H9 (cell line): ENCODE measurements around the gene NOS1AP. TPM values are rescaled to one million over a fixed set of nuclear protein-coding genes. Genes with fewer than 3 reads are reported as not detected.

ENCODE experiments used
- DNase-seq: peaks from one replicate; pipeline ENCODE4 v3.0.0-alpha.2; 2017
- H2AFZ ChIP-seq: one replicate; pipeline ENCODE4 v1.6.1; 2013; ENCODE audit warnings: mild to moderate bottlenecking, low read length, control low read depth, moderate library complexity
- H2AK5ac ChIP-seq: 2 replicates; pipeline ENCODE4 v1.6.1; 2013; ENCODE audit warnings: low read length, control low read depth, mixed read lengths; ENCODE audit not compliant: insufficient read length
- H2BK120ac ChIP-seq: one replicate; pipeline ENCODE4 v1.6.1; 2013; ENCODE audit warnings: low read depth, mild to moderate bottlenecking, low read length, control low read depth, inconsistent platforms; ENCODE audit not compliant: poor library complexity, severe bottlenecking
- H2BK12ac ChIP-seq: 2 replicates; pipeline ENCODE4 v1.6.1; 2013; ENCODE audit warnings: low read length, control low read depth, mixed read lengths, low read depth; ENCODE audit not compliant: insufficient read length
- H2BK15ac ChIP-seq: 2 replicates; pipeline ENCODE4 v1.6.1; 2013; ENCODE audit warnings: low read depth, low read length, control low read depth
- H2BK20ac ChIP-seq: one replicate; pipeline ENCODE4 v1.6.1; 2013; ENCODE audit warnings: low read depth, mild to moderate bottlenecking, low read length, control low read depth, inconsistent platforms; ENCODE audit not compliant: poor library complexity, severe bottlenecking
- H2BK5ac ChIP-seq: 2 replicates; pipeline ENCODE4 v1.6.1; 2013; ENCODE audit warnings: low read length, control low read depth, mixed read lengths; ENCODE audit not compliant: insufficient read length
- H3K14ac ChIP-seq: 2 replicates; pipeline ENCODE4 v1.6.1; 2013; ENCODE audit warnings: low read length, control low read depth; ENCODE audit not compliant: insufficient read depth
- H3K18ac ChIP-seq: 2 replicates; pipeline ENCODE4 v1.6.1; 2013; ENCODE audit warnings: low read depth, mild to moderate bottlenecking, mixed read lengths, low read length, control low read depth; ENCODE audit not compliant: insufficient read length
- H3K23ac ChIP-seq: 2 replicates; pipeline ENCODE4 v1.6.1; 2013; ENCODE audit warnings: low read length, control low read depth, mixed read lengths, low read depth; ENCODE audit not compliant: insufficient read length
- H3K23me2 ChIP-seq: 2 replicates; pipeline ENCODE4 v1.6.1; 2013; ENCODE audit warnings: low read depth, mild to moderate bottlenecking, mixed read lengths, low read length, control low read depth; ENCODE audit not compliant: insufficient read length, poor library complexity, severe bottlenecking
- H3K27ac ChIP-seq: 2 replicates; pipeline ENCODE4 v1.5.1; 2013; ENCODE audit warnings: low read length, control low read depth, mixed read lengths, low read depth; ENCODE audit not compliant: insufficient read length
- H3K27me3 ChIP-seq: 2 replicates; pipeline ENCODE4 v1.6.1; 2013; ENCODE audit warnings: low read length, control low read depth, inconsistent platforms; ENCODE audit not compliant: insufficient read depth
- H3K4ac ChIP-seq: 2 replicates; pipeline ENCODE4 v1.6.1; 2013; ENCODE audit warnings: low read depth, mild to moderate bottlenecking, control low read depth, inconsistent platforms, low read length, moderate library complexity
- H3K4me1 ChIP-seq: 2 replicates; pipeline ENCODE4 v1.6.1; 2013; ENCODE audit warnings: low read length, control low read depth, inconsistent platforms; ENCODE audit not compliant: insufficient read depth
- H3K4me2 ChIP-seq: 2 replicates; pipeline ENCODE4 v1.6.1; 2013; ENCODE audit warnings: low read length, control low read depth, mixed read lengths; ENCODE audit not compliant: insufficient read length, insufficient read depth
- H3K56ac ChIP-seq: 2 replicates; pipeline ENCODE4 v1.6.1; 2013; ENCODE audit warnings: low read depth, mild to moderate bottlenecking, mixed read lengths, low read length, control low read depth; ENCODE audit not compliant: insufficient read length
- H3K79me1 ChIP-seq: 2 replicates; pipeline ENCODE4 v1.6.1; 2013; ENCODE audit warnings: low read depth, mild to moderate bottlenecking, moderate library complexity, low read length, control low read depth, inconsistent platforms; ENCODE audit not compliant: insufficient read depth, poor library complexity, severe bottlenecking
- H3K79me2 ChIP-seq: 2 replicates; pipeline ENCODE4 v1.6.1; 2013; ENCODE audit warnings: low read length, control low read depth, inconsistent platforms; ENCODE audit not compliant: insufficient read depth
- H3K9ac ChIP-seq: 2 replicates; pipeline ENCODE4 v1.6.1; 2013; ENCODE audit warnings: low read length, control low read depth, mixed read lengths; ENCODE audit not compliant: insufficient read length; ENCODE audit errors: extremely low read depth
- H3K9me3 ChIP-seq: one replicate; pipeline ENCODE4 v1.6.1; 2013; ENCODE audit warnings: low read depth, low read length, inconsistent platforms; ENCODE audit not compliant: control insufficient read depth
- H3T11ph ChIP-seq: one replicate; pipeline ENCODE4 v1.6.1; 2013; ENCODE audit warnings: mild to moderate bottlenecking, low read length, control low read depth, inconsistent platforms
- H4K20me1 ChIP-seq: one replicate; pipeline ENCODE4 v1.6.1; 2013; ENCODE audit not compliant: control insufficient read depth, insufficient read length, insufficient read depth
- H4K5ac ChIP-seq: 2 replicates; pipeline ENCODE4 v1.6.1; 2013; ENCODE audit warnings: low read depth, mild to moderate bottlenecking, mixed read lengths, low read length, control low read depth; ENCODE audit not compliant: insufficient read length
- H4K8ac ChIP-seq: replicated peaks from 2 replicates; pipeline ENCODE4 v1.6.1; 2013; ENCODE audit warnings: low read length, control low read depth, mixed read lengths, low read depth; ENCODE audit not compliant: insufficient read length
- H4K91ac ChIP-seq: 2 replicates; pipeline ENCODE4 v1.6.1; 2013; ENCODE audit warnings: low read depth, mild to moderate bottlenecking, moderate library complexity, mixed read lengths, low read length, control low read depth; ENCODE audit not compliant: insufficient read length
- H3K27ac Mint-ChIP-seq, 3 experiments: 2 replicates in 2 of 3; 3 replicates in 1 of 3; pipeline ENCODE4 v1.8.0; 2020 to 2021; ENCODE audit warnings: mixed read lengths in 3 of 3, mild to moderate bottlenecking in 1 of 3, moderate library complexity in 1 of 3
- H3K27me3 Mint-ChIP-seq: 2 replicates; pipeline ENCODE4 v1.8.0; 2021; ENCODE audit warnings: low read depth, mild to moderate bottlenecking, moderate library complexity, mixed read lengths
- H3K36me3 Mint-ChIP-seq, 3 experiments: 2 replicates in 2 of 3; 3 replicates in 1 of 3; pipeline ENCODE4 v1.8.0; 2020 to 2021; ENCODE audit warnings: low read depth in 3 of 3, mixed read lengths in 3 of 3; ENCODE audit not compliant: insufficient read depth in 1 of 3
- H3K4me1 Mint-ChIP-seq, 2 experiments: 2 replicates each; pipeline ENCODE4 v1.8.0; 2020; ENCODE audit warnings: mixed read lengths in 2 of 2
- H3K4me3 Mint-ChIP-seq, 2 experiments: 2 replicates in 1 of 2; 3 replicates in 1 of 2; pipeline ENCODE4 v1.8.0; 2020 to 2021; ENCODE audit warnings: mild to moderate bottlenecking in 2 of 2, mixed read lengths in 2 of 2, moderate library complexity in 1 of 2
- H3K9me3 Mint-ChIP-seq, 2 experiments: 2 replicates in 1 of 2; 3 replicates in 1 of 2; pipeline ENCODE4 v1.8.0; 2020; ENCODE audit warnings: mild to moderate bottlenecking in 2 of 2, mixed read lengths in 2 of 2, moderate library complexity in 1 of 2
- CTCF ChIP-seq: fragments of 200-600 bp; sonication (generic); conservative IDR thresholded peaks from 3 replicates; pipeline ENCODE4 v1.8.0; 2021; ENCODE audit warnings: antibody characterized with exemption, mild to moderate bottlenecking
- whole genome bisulfite sequencing: extraction: QIAGEN DNeasy Blood & Tissue Kit; methylation state at CpG from one replicate; pipeline ENCODE4 v1.1.7; 2013; ENCODE audit warnings: missing lambda C conversion rate, low lambda C conversion rate, mixed read lengths; ENCODE audit not compliant: insufficient read length; ENCODE audit errors: extremely low coverage; 5-methylcytosine and 5-hydroxymethylcytosine counted together
- total RNA-seq: library from RNA; stranded (reverse); gene quantifications from 2 replicates; pipeline ENCODE4 v1.2.1, GENCODE V29; 2021

The NOS1AP gene
- total RNA-seq, 1 experiment from 2014 or later: 8.4 TPM

GRCh38 chr1:162373072-162373427, 303.6 kb downstream of the NOS1AP start:
- no peaks in the 10 kb centered on the region for H3K4me1 ChIP-seq
- no peaks in the 10 kb centered on the region for H3K4me1 Mint-ChIP-seq
- H3K4me2 ChIP-seq: no peak overlapping the region
- H3K4me3 Mint-ChIP-seq: no peak overlapping the region
- no peak overlapping the region for H2BK15ac ChIP-seq
- no peak overlapping the region for H2BK120ac ChIP-seq
- H3K27ac ChIP-seq: no peak overlapping the region
- H3K23me2 ChIP-seq: no peaks in the 10 kb centered on the region
- no peak for DNase-seq
- no peak overlapping the region for H3K4ac ChIP-seq
- peaks cover 0 to 10% (median 2%) of the 10 kb centered on the region in 3 experiments; a peak in 4 of 7 replicates for H3K36me3 Mint-ChIP-seq
- H3K9me3 Mint-ChIP-seq: no peaks in the 10 kb centered on the region
- no peaks in the 10 kb centered on the region for H3K79me1 ChIP-seq
- no peak overlapping the region for H3K9ac ChIP-seq
- H3K14ac ChIP-seq: no peak overlapping the region
- WGBS: no CpG with 5 or more reads among the region's 1 CpG
- no peaks in the 10 kb centered on the region for H4K20me1 ChIP-seq
- no peak overlapping the region for H3T11ph ChIP-seq
- no peak overlapping the region for H2AFZ ChIP-seq
- H3K27me3 ChIP-seq: no peaks in the 10 kb centered on the region
- no peak overlapping the region for H2BK20ac ChIP-seq
- H4K8ac ChIP-seq: no peak overlapping the region
- no peak for TF ChIP-seq CTCF
- H2AK5ac ChIP-seq: no peak overlapping the region
- H3K9me3 ChIP-seq: no peaks in the 10 kb centered on the region
- no peak overlapping the region for H3K18ac ChIP-seq
- no peaks in the 10 kb centered on the region for H3K27me3 Mint-ChIP-seq
- H2BK5ac ChIP-seq: no peak overlapping the region
- no peak overlapping the region for H3K27ac Mint-ChIP-seq
- no peaks in the 10 kb centered on the region for H3K79me2 ChIP-seq
- no peak overlapping the region for H3K56ac ChIP-seq
- H2BK12ac ChIP-seq: no peak overlapping the region
- no peak overlapping the region for H4K91ac ChIP-seq
- no peak overlapping the region for H4K5ac ChIP-seq
- H3K23ac ChIP-seq: no peak overlapping the region
